ENCODE measurements around the gene CRIP2.

GRCh38 chr14:105519946-105520698, 45.5 kb downstream of the CRIP2 start:
- TF ChIP-seq YY1 (IDR thresholded peaks at IDR 0.05; ENCODE audit: insufficient read depth, insufficient read length), result no peak
- TF ChIP-seq SUZ12 (IDR thresholded peaks at IDR 0.05; ENCODE audit: extremely low read depth, insufficient read depth, insufficient read length), result no peak

All from NT2/D1 (cell line).